EL (cell line): ENCODE data around the gene NFIA.
"Not testable (repeated sequence)": the region's sequence is repeated elsewhere in the genome, so short reads cannot be mapped to it uniquely, and the experiment has no call there.

Experiments
- DNase-seq: peaks from one replicate; pipeline ENCODE4 v3.0.0-alpha.2; 2016

The NFIA gene

GRCh38 chr1:61109158-61109557 lies 26.8 kb downstream of the NFIA start:
- no peak for DNase-seq

GRCh38 chr1:61109910-61110309 lies 27.5 kb downstream of the NFIA start:
- DNase-seq, result no peak

GRCh38 chr1:61110554-61110953 lies 28.2 kb downstream of the NFIA start:
- no peak for DNase-seq

GRCh38 chr1:61111084-61112004 lies 29.0 kb downstream of the NFIA start:
- DNase-seq, result no peak

- DNase-seq, result no peak
Observed at GRCh38 chr1:61114178-61114870, 32.0 kb downstream of the NFIA start.

- no peak for DNase-seq
Observed at GRCh38 chr1:61115436-61115835, 33.1 kb downstream of the NFIA start.

GRCh38 chr1:61116421-61116820 lies 34.1 kb downstream of the NFIA start:
- no peak for DNase-seq

- DNase-seq, result no peak
Observed at GRCh38 chr1:61117283-61117682, 34.9 kb downstream of the NFIA start.

- DNase-seq, result no peak
Observed at GRCh38 chr1:61119085-61119484, 36.7 kb downstream of the NFIA start.

GRCh38 chr1:61120246-61120840 lies 38.0 kb downstream of the NFIA start:
- no peak for DNase-seq

- no peak for DNase-seq
Observed at GRCh38 chr1:61120998-61121397, 38.6 kb downstream of the NFIA start.

- DNase-seq, result no peak
Observed at GRCh38 chr1:61121631-61122030, 39.3 kb downstream of the NFIA start.

GRCh38 chr1:61122389-61122788 lies 40.0 kb downstream of the NFIA start:
- no peak for DNase-seq

- DNase-seq, result no peak
Observed at GRCh38 chr1:61123326-61123725, 41.0 kb downstream of the NFIA start.

- DNase-seq, result no peak
Observed at GRCh38 chr1:61124078-61124477, 41.7 kb downstream of the NFIA start.

GRCh38 chr1:61124696-61125095 lies 42.3 kb downstream of the NFIA start:
- DNase-seq, result no peak

- DNase-seq, result no peak
Observed at GRCh38 chr1:61125263-61125662, 42.9 kb downstream of the NFIA start.

- DNase-seq, result no peak
Observed at GRCh38 chr1:61125895-61126294, 43.5 kb downstream of the NFIA start.

- not testable (repeated sequence) for DNase-seq
Observed at GRCh38 chr1:61126843-61127242, 44.5 kb downstream of the NFIA start.

GRCh38 chr1:61130338-61131000 lies 48.1 kb downstream of the NFIA start:
- no peak for DNase-seq

GRCh38 chr1:61131248-61131647 lies 48.9 kb downstream of the NFIA start:
- no peak for DNase-seq

- no peak for DNase-seq
Observed at GRCh38 chr1:61131716-61132115, 49.4 kb downstream of the NFIA start.

GRCh38 chr1:61132176-61132638 lies 49.8 kb downstream of the NFIA start:
- no peak for DNase-seq
